H1 (cell line): ENCODE results near the gene BRAT1. TPM values are rescaled to one million over a fixed set of nuclear protein-coding genes. Genes with fewer than 3 reads are reported as not detected.

Experiments used
- CTCF ChIA-PET: fragments of 300-600 bp; sonication (Branson Sonifier 250); formaldehyde crosslinking; loops from one replicate; lab custom pipeline; 2021; ENCODE audit not compliant: partially characterized antibody; lab: Charles Lee
- POLR2A ChIA-PET: fragments of 300-600 bp; sonication (Branson Sonifier 250); formaldehyde crosslinking; loops from one replicate; lab custom pipeline; 2021; ENCODE audit warnings: inconsistent platforms; ENCODE audit not compliant: partially characterized antibody; lab: Charles Lee
- DNase-seq, 2 experiments: peaks; one replicate each; pipeline versions ENCODE4 v3.0.0 to v3.0.0-alpha.2; 2010 to 2022; ENCODE audit warnings: low spot score in 2 of 2, low read depth in 1 of 2, mixed read lengths in 1 of 2
- FAIRE-seq: peaks from 2 replicates; lab custom pipeline; 2011; peaks lifted over from hg19 to GRCh38; lab: Jason Lieb, UNC
- H2AFZ ChIP-seq: 2 replicates; pipeline ENCODE4 v1.8.1; 2012; ENCODE audit warnings: low read length, inconsistent platforms
- H2AK5ac ChIP-seq: 2 replicates; pipeline ENCODE4 v1.6.1; 2013; ENCODE audit warnings: low read depth, low read length
- H2BK120ac ChIP-seq: replicated peaks from 2 replicates; pipeline ENCODE3; 2013; ENCODE audit warnings: low read depth, low read length, inconsistent platforms
- H2BK12ac ChIP-seq: 2 replicates; pipeline ENCODE4 v1.6.1; 2013; ENCODE audit warnings: low read depth, low read length
- H2BK15ac ChIP-seq: 2 replicates; pipeline ENCODE4 v1.6.1; 2013; ENCODE audit warnings: low read length
- H2BK20ac ChIP-seq: 2 replicates; pipeline ENCODE4 v1.6.1; 2013; ENCODE audit warnings: low read length
- H2BK5ac ChIP-seq: 2 replicates; pipeline ENCODE4 v1.6.1; 2013; ENCODE audit warnings: low read depth, low read length
- H3K14ac ChIP-seq: 2 replicates; pipeline ENCODE4 v1.6.1; 2013; ENCODE audit warnings: inconsistent platforms; ENCODE audit not compliant: insufficient read length
- H3K18ac ChIP-seq: 2 replicates; pipeline ENCODE4 v1.6.1; 2013; ENCODE audit warnings: low read length; ENCODE audit errors: extremely low read depth
- H3K23ac ChIP-seq: 2 replicates; pipeline ENCODE4 v1.6.1; 2013; ENCODE audit warnings: inconsistent platforms; ENCODE audit not compliant: insufficient read length
- H3K23me2 ChIP-seq: 2 replicates; pipeline ENCODE4 v1.6.1; 2013; ENCODE audit warnings: low read depth, low read length
- H3K27ac ChIP-seq: 2 replicates; pipeline ENCODE4 v1.6.1; 2011; ENCODE audit warnings: low read depth, low read length, inconsistent platforms
- H3K27me3 ChIP-seq, 4 experiments: replicated peaks in 1 of 4; 1 replicate in 1 of 4; 2 replicates in 3 of 4; pipeline versions ENCODE4 v1.6.1 to v1.8.1; 2011 to 2013; ENCODE audit warnings: low read length in 3 of 4, mild to moderate bottlenecking in 3 of 4, inconsistent platforms in 2 of 4, mixed read lengths in 2 of 4, moderate library complexity in 1 of 4; ENCODE audit not compliant: control insufficient read depth in 3 of 4, insufficient read depth in 3 of 4; ENCODE audit errors: extremely low read depth in 1 of 4
- H3K36me3 ChIP-seq, 4 experiments: 2 replicates each; pipeline versions ENCODE4 v1.6.1 to v1.8.1; 2011 to 2013; ENCODE audit warnings: mild to moderate bottlenecking in 4 of 4, low read length in 3 of 4, moderate library complexity in 2 of 4, control low read depth in 1 of 4, inconsistent platforms in 1 of 4; ENCODE audit not compliant: insufficient read depth in 4 of 4, control insufficient read depth in 2 of 4
- H3K4ac ChIP-seq: replicated peaks from 2 replicates; pipeline ENCODE3; 2013; ENCODE audit warnings: low read length, low read depth, mixed read lengths, inconsistent platforms; ENCODE audit not compliant: insufficient read length
- H3K4me1 ChIP-seq, 4 experiments: replicated peaks in 1 of 4; 1 replicate in 1 of 4; 2 replicates in 3 of 4; pipeline versions ENCODE4 v1.6.1 to v1.8.1; 2011 to 2013; ENCODE audit warnings: low read length in 3 of 4, inconsistent platforms in 2 of 4, mixed read lengths in 1 of 4; ENCODE audit not compliant: insufficient read depth in 4 of 4, control insufficient read depth in 3 of 4
- H3K4me2 ChIP-seq, 2 experiments: 2 replicates each; pipeline versions ENCODE4 v1.6.1 to v1.8.1; 2011 to 2013; ENCODE audit warnings: low read depth in 2 of 2, low read length in 2 of 2, control low read depth in 1 of 2, inconsistent platforms in 1 of 2, mild to moderate bottlenecking in 1 of 2; ENCODE audit not compliant: insufficient read depth in 1 of 2
- H3K4me3 ChIP-seq, 4 experiments: fragments of 200-600, 300-600 bp in 1 of 4; sonication (generic), shearing (Covaris generic), sonication (Bioruptor Twin) in 1 of 4; 2 replicates each; pipeline versions ENCODE4 v1.5.1 to v1.8.1; 2011 to 2016; ENCODE audit warnings: low read length in 4 of 4, low read depth in 3 of 4, control low read depth in 2 of 4, inconsistent platforms in 2 of 4, mild to moderate bottlenecking in 2 of 4, mixed read lengths in 1 of 4, moderate library complexity in 1 of 4; ENCODE audit not compliant: insufficient read depth in 2 of 4; ENCODE audit errors: extremely low read depth in 1 of 4
- H3K56ac ChIP-seq: replicated peaks from 2 replicates; pipeline ENCODE3; 2013; ENCODE audit warnings: low read depth, mild to moderate bottlenecking, mixed read lengths, low read length, inconsistent platforms; ENCODE audit not compliant: insufficient read length
- H3K79me1 ChIP-seq: 2 replicates; pipeline ENCODE4 v1.6.1; 2013; ENCODE audit warnings: low read depth, low read length, control low read depth
- H3K79me2 ChIP-seq, 2 experiments: 2 replicates each; pipeline versions ENCODE4 v1.6.1 to v1.8.1; 2012 to 2013; ENCODE audit warnings: low read length in 2 of 2, mild to moderate bottlenecking in 2 of 2, inconsistent platforms in 1 of 2; ENCODE audit not compliant: insufficient read depth in 2 of 2, control insufficient read depth in 1 of 2
- H3K9ac ChIP-seq, 4 experiments: replicated peaks in 1 of 4; 1 replicate in 1 of 4; 2 replicates in 3 of 4; pipeline versions ENCODE4 v1.6.1 to v1.8.1; 2011 to 2013; ENCODE audit warnings: low read depth in 3 of 4, low read length in 3 of 4, control low read depth in 2 of 4, mild to moderate bottlenecking in 2 of 4, moderate library complexity in 2 of 4, inconsistent platforms in 1 of 4; ENCODE audit errors: extremely low read depth in 1 of 4
- H3K9me3 ChIP-seq, 2 experiments: 2 replicates each; pipeline versions ENCODE4 v1.6.1 to v1.8.1; 2012 to 2013; ENCODE audit warnings: mild to moderate bottlenecking in 2 of 2, moderate library complexity in 2 of 2, control low read depth in 1 of 2, inconsistent platforms in 1 of 2, low read depth in 1 of 2, low read length in 1 of 2, mixed read lengths in 1 of 2; ENCODE audit not compliant: insufficient read depth in 2 of 2
- H4K20me1 ChIP-seq, 2 experiments: replicated peaks in 1 of 2; 2 replicates each; pipeline versions ENCODE3 to v1.8.1; 2011 to 2013; ENCODE audit warnings: inconsistent platforms in 2 of 2, low read length in 2 of 2, mild to moderate bottlenecking in 1 of 2; ENCODE audit not compliant: insufficient read depth in 2 of 2, control insufficient read depth in 1 of 2
- H4K5ac ChIP-seq: 2 replicates; pipeline ENCODE4 v1.6.1; 2013; ENCODE audit warnings: low read length, low read depth, mixed read lengths, inconsistent platforms; ENCODE audit not compliant: insufficient read length
- H4K8ac ChIP-seq: 2 replicates; pipeline ENCODE4 v1.8.0; 2013; ENCODE audit warnings: mild to moderate bottlenecking, moderate library complexity, low read length, inconsistent platforms; ENCODE audit not compliant: insufficient read depth; ENCODE audit errors: extremely low read depth
- H4K91ac ChIP-seq: replicated peaks from 2 replicates; pipeline ENCODE3; 2013; ENCODE audit warnings: low read length, mixed read lengths, inconsistent platforms; ENCODE audit not compliant: insufficient read length
- BRCA1 ChIP-seq: IDR thresholded peaks from 2 replicates; pipeline ENCODE4 v1.6.1; 2012; ENCODE audit warnings: low read depth, low read length, improper control_type of control experiment
- CHD2 ChIP-seq: IDR thresholded peaks from 2 replicates; pipeline ENCODE4 v1.6.1; 2012; ENCODE audit warnings: low read length, improper control_type of control experiment
- CREB1 ChIP-seq: IDR thresholded peaks from 2 replicates; pipeline ENCODE4 v1.6.1; 2012; ENCODE audit warnings: inconsistent platforms
- FOSL1 ChIP-seq: IDR thresholded peaks from 2 replicates; pipeline ENCODE4 v1.6.1; 2011; ENCODE audit warnings: mild to moderate bottlenecking, low read depth, low read length, moderate library complexity; ENCODE audit not compliant: insufficient read depth
- GTF2F1 ChIP-seq: IDR thresholded peaks from 2 replicates; pipeline ENCODE4 v1.6.1; 2012; ENCODE audit warnings: low read depth, low read length, improper control_type of control experiment, borderline replicate concordance
- HDAC2 ChIP-seq, 2 experiments: fragments of 300-600 bp in 1 of 2; sonication (generic) in 1 of 2; IDR thresholded peaks; 2 replicates each; pipeline ENCODE4 v1.6.1; 2011 to 2012; ENCODE audit warnings: low read depth in 2 of 2, low read length in 2 of 2, mild to moderate bottlenecking in 2 of 2, moderate library complexity in 2 of 2, borderline replicate concordance in 1 of 2, inconsistent platforms in 1 of 2
- NRF1 ChIP-seq: IDR thresholded peaks from 2 replicates; pipeline ENCODE4 v1.6.1; 2011; ENCODE audit warnings: mild to moderate bottlenecking, low read depth, low read length, improper control_type of control experiment
- PHF8 ChIP-seq: fragments of 200-600 bp; sonication (generic); conservative IDR thresholded peaks from 2 replicates; pipeline ENCODE4 v1.7.1; 2012; ENCODE audit warnings: low read depth, mild to moderate bottlenecking, inconsistent platforms, low read length, moderate library complexity
- POU5F1 ChIP-seq: IDR thresholded peaks from 2 replicates; pipeline ENCODE4 v1.6.1; 2011; ENCODE audit warnings: low read depth, mild to moderate bottlenecking, low read length, moderate library complexity
- RBBP5 ChIP-seq: IDR thresholded peaks from 2 replicates; pipeline ENCODE4 v1.7.1; 2012; ENCODE audit warnings: low read depth, mild to moderate bottlenecking, inconsistent platforms, low read length, moderate library complexity, borderline replicate concordance
- SUZ12 ChIP-seq: fragments of 200-600 bp; sonication (generic); IDR thresholded peaks from 2 replicates; pipeline ENCODE4 v1.6.1; 2012; ENCODE audit warnings: mild to moderate bottlenecking, inconsistent platforms, low read length, moderate library complexity, mixed read lengths
- WGBS, 2 experiments: shearing (Covaris generic) in 1 of 2; methylation state at CpG; one replicate each; pipeline versions ENCODE4 v1.1.6 to v1.1.7; 2013 to 2015; ENCODE audit warnings: low lambda C conversion rate in 2 of 2, mixed read lengths in 2 of 2, inconsistent platforms in 1 of 2, low coverage in 1 of 2, missing lambda C conversion rate in 1 of 2; ENCODE audit not compliant: insufficient replicate concordance in 2 of 2, insufficient coverage in 1 of 2, insufficient read length in 1 of 2; ENCODE audit errors: extremely low coverage in 1 of 2, missing lambda C conversion rate in 1 of 2; 5-methylcytosine and 5-hydroxymethylcytosine counted together
- polyA plus RNA-seq, 7 experiments: library from polyadenylated mRNA; depleted of rRNA in 3 of 7; stranded (reverse) in 5 of 7; unstranded in 2 of 7; fragments of >200 nt in 5 of 7; fragments of 200-250 nt in 2 of 7; gene quantifications; 1 replicate in 5 of 7; 2 replicates in 1 of 7; 4 replicates in 1 of 7; pipeline versions ENCODE4 v1.2.1 to v1.2.3, GENCODE V29; 2011 to 2013; ENCODE audit warnings: missing spikeins in 2 of 7, mixed read lengths in 2 of 7
- total RNA-seq: library from RNA; stranded (reverse); fragmentation: NEBNext Ultra II Directional; extraction: Animal tissue kit (Norgen Biotek cat#: 25700); gene quantifications from 2 replicates; pipeline ENCODE4 v1.2.1, GENCODE V29; 2021
- TF ChIP-seq, protein P1 (sequence below): IDR thresholded peaks from 2 replicates; pipeline ENCODE4 v1.6.1; 2012; ENCODE audit warnings: inconsistent platforms

BRAT1 gene
- total and polyA plus RNA-seq, 2 of the 8 experiments (the other 6 are each of a cell fraction or from before 2014, with no cell fraction given) = 36.8 to 42.3 TPM

DNA sequence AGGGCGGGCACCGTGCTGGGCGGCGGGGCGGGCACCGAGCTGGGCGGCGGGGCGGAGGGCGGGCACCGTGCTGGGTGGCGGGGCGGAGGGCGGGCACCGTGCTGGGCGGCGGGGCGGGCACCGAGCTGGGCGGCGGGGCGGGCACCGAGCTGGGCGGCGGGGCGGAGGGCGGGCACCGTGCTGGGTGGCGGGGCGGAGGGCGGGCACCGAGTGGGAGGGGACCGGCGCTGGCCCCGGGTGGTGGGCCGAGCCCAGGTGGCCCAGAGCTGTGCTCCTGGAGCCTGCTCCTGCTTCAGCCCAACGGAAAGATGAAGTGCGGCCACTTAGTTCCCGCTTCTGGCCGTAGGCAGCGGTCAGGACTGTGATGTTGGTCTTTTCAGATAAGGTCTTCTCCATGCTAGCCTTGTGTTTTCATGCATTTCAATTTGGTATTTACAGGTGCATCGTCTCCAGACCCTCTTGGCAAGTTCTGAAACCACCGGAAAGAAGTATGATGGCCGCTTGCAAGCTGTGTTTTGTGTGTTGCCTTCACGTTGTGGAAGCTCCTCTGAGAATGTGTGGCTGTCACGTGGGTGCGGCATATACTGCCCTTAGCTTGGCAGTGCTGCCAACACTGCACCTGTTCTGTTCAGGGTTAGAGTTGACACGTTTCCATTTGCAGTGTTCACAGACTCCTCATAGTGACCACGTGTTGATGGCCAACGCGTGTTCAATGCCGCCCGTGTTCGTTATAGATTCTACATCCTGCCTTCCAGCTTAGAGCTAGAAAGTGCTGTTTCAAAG, 28.7 kb upstream of the BRAT1 start:
- Histone ChIP-seq H2AK5ac (no peak overlapping the region), H3K36me3 (no peaks in the 10 kb centered on the region), H3K79me2 (no peaks in the 10 kb centered on the region), H4K8ac (no peak overlapping the region), H3K27me3 (no peaks in the 10 kb centered on the region), H3K18ac (no peak overlapping the region), H4K5ac (no peak overlapping the region), H2AFZ (no peak overlapping the region), H2BK120ac (no peak overlapping the region), H3K4me2 (no peak overlapping the region), H3K23ac (no peak overlapping the region), H3K9me3 (no peaks in the 10 kb centered on the region), H3K4me3 (no peak overlapping the region), H3K56ac (no peak overlapping the region), H3K4me1 (peaks cover 0 to 11% (median 3%) of the 10 kb centered on the region in 4 experiments; a peak in 3 of 7 replicates), H2BK20ac (no peak overlapping the region), H3K9ac (no peak overlapping the region), H2BK15ac (no peak overlapping the region), H2BK5ac (no peak overlapping the region), H3K4ac (no peak overlapping the region), H3K27ac (no peak overlapping the region), H3K23me2 (no peaks in the 10 kb centered on the region; the same call in 1 of the 2 replicates), H4K91ac (no peak overlapping the region), H4K20me1 (no peaks in the 10 kb centered on the region), H3K14ac (no peak overlapping the region), H3K79me1 (no peaks in the 10 kb centered on the region), H2BK12ac (no peak overlapping the region)
- no peak for FAIRE-seq
- no peak for DNase-seq
- 91% methylated on average over 19 of the region's 54 CpGs; no CpG with 5 or more reads in 1 of the 2 experiments for whole genome bisulfite sequencing, 2 experiments
- ChIA-PET POLR2A (interaction anchor here (0.7 kb wide), 1 partner anchor 353 kb away, joined by 4 read pairs; no protein-coding TSS in a partner anchor), CTCF (interaction anchor here (0.7 to 2.5 kb wide), 7 partner anchors 11 to 96 kb away, joined by 3 to 13 read pairs (median 5); no protein-coding TSS in a partner anchor)
- no peak for TF ChIP-seq RBBP5
- no peak for TF ChIP-seq FOSL1
- TF ChIP-seq HDAC2 (IDR thresholded peaks at IDR 0.05; ENCODE audit: borderline replicate concordance in 1 of 2, low read depth in 2 of 2, low read length in 2 of 2) = no peak
- TF ChIP-seq SUZ12 = no peak
- TF ChIP-seq, protein P1, sequence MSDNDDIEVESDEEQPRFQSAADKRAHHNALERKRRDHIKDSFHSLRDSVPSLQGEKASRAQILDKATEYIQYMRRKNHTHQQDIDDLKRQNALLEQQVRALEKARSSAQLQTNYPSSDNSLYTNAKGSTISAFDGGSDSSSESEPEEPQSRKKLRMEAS = no peak
- TF ChIP-seq GTF2F1 = no peak
- no peak for TF ChIP-seq CREB1
- TF ChIP-seq CHD2 = no peak
- TF ChIP-seq NRF1 = no peak
- TF ChIP-seq POU5F1 = no peak
- TF ChIP-seq BRCA1 = no peak
- no peak for TF ChIP-seq PHF8
